Measurements from ENCODE around the gene RCOR1. TPM values are rescaled to one million over a fixed set of nuclear protein-coding genes. Genes with fewer than 3 reads are reported as not detected.

The RCOR1 gene
- polyA plus RNA-seq, 3 donors: 32.1 to 39.4 (median 32.3) TPM

DNA sequence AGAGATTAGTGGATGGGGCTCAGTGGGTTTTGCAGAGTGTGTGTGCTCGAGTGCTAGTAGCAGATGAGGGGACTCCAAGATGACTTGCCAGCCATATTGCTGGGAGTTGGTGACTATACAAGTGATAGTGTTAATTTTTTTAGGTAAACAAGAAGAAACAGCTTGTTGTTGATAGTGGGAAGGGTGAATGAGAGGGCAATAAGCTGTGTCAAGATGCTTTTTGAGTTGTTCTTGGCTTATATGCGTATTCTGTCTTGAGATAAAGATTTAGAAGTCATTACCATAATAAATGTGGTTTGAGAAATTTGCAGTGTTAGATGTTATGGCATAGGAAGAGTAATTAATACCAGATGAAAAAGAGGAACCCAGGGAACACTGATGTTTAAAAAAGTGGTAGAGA is 75.3 kb downstream of the RCOR1 start:
- no peak for DNase-seq (ENCODE audit: low read depth in 3 of 3, low spot score in 2 of 3)

DNA sequence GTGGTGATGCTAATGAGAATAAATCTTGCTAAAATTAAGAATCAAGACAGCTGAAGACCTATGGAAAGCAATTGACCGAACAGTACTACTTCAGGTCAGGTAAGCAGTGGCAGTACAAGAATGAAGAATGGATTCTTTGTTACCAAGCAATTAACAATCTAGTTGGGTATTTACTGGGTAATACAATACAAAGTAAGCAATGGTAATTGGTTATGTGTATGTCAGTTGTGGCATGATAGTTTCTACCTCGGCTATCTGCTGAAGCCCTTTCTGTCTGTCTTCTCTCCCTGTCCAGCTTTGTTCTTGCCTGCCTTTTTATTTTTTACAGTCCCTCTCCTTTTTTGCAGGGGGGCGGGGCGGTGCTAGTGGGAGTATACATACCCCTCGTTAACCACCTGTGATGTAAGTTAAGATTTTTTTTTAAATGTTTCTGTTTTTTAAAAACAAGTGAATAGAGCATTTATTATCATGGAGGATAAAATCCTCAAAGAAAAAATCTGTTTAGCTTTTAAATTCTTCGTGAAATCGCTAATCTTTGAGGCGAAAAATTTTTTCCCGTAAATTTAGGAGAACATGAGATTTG is 75.9 kb downstream of the RCOR1 start:
- no peak for DNase-seq (ENCODE audit: low read depth in 3 of 3, low spot score in 2 of 3)

DNA sequence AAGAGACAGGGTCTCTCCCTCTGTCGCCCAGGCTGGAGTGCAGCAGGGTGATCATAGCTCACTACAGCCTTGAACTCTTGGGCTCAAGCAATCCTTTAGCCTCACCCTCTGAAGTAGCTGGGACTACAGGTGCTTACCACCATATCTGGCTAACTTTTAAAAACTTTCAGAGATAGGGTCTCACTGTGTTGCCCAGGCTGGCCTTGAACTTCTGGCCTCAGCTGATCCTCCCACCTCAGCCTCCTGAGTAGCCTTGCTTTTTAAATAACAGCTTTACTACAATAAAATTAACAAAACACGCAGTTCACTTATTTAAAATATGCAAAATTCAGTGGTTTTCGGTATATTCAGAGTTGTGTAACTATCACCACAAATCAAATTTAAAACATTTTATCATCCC is 79.0 kb downstream of the RCOR1 start:
- no peak for DNase-seq (ENCODE audit: low read depth in 3 of 3, low spot score in 2 of 3)

DNA sequence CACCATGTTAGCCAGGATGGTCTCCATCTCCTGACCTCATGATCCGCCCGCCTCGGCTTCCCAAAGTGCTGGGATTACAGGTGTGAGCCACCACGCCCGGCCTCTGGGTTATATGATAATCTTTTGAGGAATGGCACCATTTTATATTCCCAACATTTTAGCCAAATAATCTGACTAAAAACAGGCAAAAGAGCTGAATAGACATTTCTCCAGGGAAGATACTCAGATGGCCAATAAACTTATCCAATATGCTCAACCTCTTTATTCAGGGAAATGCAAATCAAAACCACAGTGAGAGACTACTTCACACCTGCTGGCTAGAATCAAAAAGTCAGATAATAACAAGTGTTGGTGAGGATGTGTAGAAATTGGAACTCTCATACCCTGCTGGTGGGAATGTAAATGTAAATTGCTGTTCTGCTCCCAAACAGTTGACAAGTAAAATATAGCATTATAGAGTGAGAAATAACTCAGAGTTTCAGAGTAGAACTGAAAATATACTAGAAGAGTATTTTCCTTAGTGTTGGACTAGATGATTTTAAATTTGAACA is 80.0 kb downstream of the RCOR1 start:
- no peak for DNase-seq (ENCODE audit: low read depth in 3 of 3, low spot score in 2 of 3)

DNA sequence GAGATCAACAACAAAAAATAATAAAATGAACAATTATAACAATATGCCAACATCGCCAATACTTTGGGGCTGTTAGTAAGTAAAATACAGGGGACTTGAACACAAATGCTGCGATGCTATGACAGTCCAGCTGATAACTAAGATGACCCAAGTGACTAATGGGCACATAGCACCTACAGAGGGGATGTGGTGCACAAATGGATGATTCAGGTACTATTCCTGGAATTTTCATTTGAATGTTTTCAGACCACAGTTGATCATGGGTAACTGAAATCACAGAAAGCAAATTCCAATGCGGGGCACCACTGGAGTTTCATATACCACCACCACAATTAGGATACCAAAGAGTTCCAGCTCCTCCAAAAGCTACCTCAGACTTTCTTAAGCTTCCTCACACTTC is 82.9 kb downstream of the RCOR1 start:
- DNase-seq (ENCODE audit: low read depth in 3 of 3, low spot score in 2 of 3): no peak

DNA sequence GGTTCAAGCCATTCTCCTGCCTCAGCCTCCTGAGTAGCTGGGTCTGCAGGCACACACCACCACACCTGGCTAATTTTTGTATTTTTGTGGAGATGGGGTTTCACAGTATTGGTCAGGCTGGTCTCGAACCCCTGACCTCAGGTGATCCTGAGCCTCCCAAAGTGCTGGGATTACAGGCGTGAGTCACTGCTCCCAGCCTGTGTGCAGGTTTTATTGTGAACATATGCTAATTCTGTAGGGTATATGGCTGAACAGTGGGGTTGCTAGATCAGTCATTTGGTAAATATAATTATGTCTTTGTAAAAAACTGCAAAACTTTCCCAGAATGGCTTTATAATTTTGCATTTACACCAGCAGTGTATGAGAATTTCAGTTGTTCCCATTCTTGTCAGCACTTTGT is 85.9 kb downstream of the RCOR1 start:
- no peak for DNase-seq (ENCODE audit: low read depth in 3 of 3, low spot score in 2 of 3)

DNA sequence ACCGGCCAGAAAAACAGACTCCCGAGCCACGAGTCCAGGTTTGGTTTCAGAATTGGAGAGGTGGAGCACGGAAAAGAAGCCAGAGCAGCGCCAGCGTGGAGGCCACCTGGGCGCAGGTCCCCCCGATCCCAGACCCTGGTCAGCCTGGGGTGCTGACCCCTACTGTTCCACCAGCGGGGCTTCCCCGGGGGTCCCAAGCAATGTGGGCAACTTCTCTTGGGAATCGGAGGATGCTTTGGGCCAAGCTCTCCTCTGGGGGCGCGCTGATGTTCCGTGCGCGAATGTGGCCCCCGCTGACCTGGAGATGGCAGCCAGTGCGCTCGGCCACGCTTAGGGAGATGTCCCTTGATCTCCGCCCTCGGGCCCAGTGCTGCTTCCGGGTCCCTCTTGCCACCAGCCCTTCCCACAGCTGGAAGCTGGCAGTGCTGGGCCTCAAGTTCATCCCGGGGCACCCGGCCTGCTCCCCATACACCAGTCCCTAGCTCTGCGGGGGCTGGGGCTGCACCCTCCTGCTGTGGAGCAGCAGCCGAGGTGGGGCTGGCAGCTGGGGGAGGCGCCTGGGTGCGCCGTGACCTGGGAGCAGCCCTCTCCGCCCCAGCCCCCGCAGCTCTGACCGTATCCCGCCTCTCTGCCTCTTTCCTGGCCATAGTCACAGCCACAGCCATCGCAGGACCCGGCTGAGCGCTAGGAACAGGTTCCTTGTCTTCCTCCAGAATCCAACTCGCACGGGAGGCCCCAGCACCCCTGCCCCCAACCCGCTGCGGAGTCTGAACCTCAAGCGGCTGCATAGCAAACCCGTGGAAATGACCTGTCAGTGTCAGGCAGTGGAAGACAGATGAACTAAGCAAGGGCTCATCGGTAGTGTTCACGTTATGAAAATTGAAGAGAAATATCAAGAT is 91.2 kb downstream of the RCOR1 start:
- no peak for DNase-seq (ENCODE audit: low read depth in 3 of 3, low spot score in 2 of 3)

DNA sequence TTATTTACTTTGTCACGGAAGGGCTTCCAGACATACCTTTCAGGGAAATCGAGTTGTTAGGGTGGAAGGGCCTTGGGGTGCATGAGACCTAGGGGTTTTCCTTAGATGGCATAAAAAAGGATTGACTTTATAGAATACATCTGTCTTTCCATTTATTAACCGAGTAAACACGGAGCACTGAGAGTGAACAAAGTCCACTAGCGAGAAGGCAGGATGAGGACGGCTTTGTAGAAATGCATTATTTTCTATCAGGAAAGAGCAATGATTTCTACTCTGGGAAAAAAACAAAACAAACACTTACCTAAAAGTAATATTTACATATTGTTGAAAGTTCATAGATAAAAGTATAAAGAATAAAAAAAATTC is 91.8 kb downstream of the RCOR1 start:
- DNase-seq (ENCODE audit: low read depth in 3 of 3, low spot score in 2 of 3): no peak

DNA sequence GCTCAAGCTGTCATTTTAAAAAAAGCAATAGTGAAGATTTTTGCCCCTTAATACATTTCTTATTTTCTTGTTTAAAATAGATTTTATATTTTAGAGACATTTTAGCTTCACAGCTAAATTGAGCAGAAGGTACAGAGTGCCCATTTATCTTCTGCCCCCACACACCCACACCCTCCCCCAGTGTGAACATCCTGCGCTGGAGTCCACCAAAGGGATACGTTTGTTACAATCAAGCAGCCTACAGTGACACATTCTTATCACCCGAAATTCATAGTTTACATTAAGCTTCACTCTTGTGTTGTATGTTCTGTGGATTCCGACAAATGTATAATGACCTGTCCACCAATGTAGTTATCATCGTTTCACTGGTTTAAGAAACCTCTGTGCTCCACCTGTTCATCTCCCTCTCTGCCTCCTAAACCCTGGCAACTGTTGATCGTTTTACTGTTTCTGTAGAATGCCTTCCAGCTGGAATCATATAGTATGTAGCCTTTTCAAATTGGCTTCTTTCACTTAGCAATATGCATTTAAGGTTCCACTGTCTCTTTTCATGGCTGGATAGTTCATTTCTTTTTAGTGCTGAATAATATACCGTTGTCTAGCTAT is 93.8 kb downstream of the RCOR1 start:
- no peak for DNase-seq (ENCODE audit: low read depth in 3 of 3, low spot score in 2 of 3)

DNA sequence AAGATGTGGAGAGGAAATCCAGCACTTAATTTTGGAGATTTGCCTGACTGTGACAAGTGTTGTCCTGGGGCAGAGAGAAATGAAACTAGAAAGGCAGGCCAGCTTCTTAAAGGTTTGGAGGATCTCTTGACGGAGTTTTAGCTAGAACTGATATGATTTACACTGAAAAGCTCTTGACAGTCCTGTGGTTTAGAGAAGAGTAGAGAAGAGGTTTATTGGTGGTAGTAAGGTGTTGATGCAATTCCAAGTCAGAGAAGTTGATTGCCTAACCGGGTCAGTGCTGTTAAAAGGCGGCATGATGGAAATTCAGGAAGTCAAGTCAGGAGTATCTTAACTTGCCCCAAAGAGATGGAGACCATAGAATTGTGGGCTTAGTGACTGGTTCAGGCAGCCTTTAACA is 95.8 kb downstream of the RCOR1 start:
- no peak for DNase-seq (ENCODE audit: low read depth in 3 of 3, low spot score in 2 of 3)

DNA sequence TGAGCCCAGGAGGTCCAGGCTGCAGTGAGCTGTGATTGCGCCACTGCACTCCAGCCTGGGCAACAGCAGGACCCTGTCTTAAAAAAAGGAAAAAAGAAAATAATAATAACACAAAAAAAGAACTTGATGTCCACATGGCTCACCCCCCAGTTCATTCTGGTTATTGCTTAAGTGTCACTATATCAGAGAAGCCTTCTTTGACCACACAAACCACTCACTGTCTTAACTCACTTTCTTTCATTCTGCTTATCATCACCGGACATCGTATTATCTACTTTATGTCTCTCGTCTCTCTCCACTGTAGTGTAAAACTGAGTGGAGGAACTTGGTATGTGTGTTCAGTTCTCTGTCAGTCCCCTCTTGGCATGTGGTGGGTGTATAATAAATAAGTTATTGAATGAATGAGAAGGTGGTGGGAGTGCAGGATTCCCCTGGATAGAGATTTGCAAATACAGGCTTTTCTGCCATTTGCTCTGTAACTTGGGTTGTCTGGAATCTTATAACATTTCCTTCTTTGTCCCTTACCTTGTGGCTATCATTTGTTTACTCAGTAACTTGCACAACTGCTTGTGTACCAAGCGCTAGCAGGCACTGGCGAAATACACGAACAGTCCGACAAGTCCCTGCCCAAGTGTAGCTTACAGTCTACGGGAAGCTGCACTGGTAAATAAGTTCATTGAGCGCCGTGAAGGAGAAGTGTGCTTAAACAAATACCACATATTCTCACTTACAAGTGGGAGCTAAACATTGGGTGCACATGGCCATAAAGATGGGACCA is 98.2 kb downstream of the RCOR1 start:
- no peak for DNase-seq (ENCODE audit: low read depth in 3 of 3, low spot score in 2 of 3)

DNA sequence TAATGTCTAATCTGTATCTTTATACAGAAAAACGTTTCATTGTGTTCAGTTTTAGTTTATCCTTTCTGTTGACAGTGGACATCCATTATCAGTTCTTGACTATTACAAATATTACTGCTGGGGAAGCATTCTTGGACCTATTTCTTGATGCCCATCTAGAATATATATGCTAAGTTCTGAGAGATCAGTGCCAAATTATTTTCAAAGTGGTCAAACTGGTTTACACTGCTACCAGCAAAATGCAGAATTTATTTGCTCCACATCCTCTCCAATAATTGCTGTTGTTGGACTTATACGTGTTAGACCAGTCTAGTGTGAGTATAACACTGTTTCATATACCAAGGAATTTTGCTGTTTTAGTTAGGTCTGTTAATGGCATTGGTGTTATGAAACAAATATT is 99.3 kb downstream of the RCOR1 start:
- DNase-seq (ENCODE audit: low read depth in 3 of 3, low spot score in 2 of 3): no peak

DNA sequence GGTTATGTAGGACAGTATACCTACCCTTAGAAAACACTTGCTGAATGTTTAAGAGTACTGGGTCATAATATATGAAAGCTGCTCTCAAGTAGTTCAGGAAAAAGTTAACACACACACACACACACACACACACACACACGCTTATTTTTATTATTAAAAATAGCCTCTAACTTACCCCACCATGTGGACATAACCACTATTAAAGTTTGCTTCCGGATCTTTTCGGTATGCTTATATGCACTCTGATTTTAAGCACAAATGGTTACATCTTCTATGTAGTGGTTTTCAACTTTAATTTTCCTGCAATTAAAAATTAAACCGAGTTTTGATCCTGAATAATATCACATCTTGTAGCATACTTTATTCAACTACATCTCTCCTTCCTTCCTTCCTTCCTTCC is 99.9 kb downstream of the RCOR1 start:
- DNase-seq (ENCODE audit: low read depth in 3 of 3, low spot score in 2 of 3): no peak

DNA sequence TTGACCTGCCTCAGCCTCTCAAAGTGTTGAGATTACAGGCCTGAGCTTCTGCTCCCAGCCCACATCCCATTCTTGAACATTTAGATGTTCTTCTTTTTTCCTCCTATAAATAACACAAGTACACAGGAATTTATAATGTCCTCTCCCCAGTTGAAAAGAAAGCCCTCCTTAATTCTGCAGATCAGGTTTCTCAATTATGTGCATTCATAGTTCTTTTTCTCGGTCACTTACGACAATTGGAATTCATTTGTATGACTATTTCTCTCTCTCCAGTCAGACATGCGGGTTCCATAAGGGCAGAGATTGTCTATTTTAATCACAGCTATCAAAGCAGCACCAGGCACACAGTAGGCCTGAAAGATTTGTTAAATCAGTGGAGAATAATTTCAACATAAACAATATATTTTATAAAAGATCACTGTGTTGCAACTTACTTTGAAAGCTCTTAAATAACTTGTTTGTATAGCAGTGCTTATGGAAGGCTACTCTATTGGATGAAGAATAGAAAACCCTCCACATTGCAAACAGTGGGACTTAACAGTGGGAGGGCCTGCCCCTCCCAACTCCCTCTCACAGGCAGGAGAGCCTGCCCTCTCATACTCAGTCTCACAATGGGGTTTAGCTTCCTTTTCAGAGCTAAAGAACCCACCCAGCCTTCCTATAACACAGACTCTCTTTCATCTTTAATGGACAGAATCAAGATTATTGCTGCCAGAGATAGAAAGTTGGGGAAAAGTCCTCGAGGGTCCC is 100.7 kb downstream of the RCOR1 start:
- no peak for DNase-seq (ENCODE audit: low read depth in 3 of 3, low spot score in 2 of 3)

DNA sequence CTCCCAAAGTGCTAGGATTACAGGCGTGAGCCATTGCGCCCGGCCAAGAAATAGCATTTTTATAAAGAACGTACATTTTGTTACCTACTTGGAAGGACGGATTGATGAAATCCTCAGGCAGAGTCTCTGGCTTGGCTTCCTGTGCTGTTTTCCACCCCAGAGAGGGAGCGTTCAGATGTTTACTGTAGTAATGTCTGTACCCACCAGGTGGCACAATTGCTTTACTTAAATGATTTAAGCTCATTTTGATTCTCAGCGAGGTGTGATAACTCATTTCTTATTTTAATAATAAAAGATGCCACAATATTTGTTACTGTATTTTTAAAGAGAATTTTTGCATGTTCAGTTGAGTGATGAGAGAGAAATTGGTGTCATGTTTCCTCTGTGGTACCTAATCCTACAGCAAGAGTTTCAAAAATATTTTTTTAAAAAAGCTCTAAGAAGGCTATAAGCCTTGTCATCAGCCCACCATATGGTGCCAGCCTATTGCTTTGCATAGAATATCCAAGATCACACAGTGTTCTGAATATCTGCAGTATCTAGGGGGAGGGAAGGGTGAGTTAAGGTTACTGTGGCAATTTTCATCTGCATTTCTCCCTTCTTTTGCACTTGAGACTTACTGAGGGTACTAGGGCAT is 102.2 kb downstream of the RCOR1 start:
- peak; percentile 58 to 64 (median 63) for DNase-seq (ENCODE audit: low read depth in 3 of 3, low spot score in 2 of 3)

DNA sequence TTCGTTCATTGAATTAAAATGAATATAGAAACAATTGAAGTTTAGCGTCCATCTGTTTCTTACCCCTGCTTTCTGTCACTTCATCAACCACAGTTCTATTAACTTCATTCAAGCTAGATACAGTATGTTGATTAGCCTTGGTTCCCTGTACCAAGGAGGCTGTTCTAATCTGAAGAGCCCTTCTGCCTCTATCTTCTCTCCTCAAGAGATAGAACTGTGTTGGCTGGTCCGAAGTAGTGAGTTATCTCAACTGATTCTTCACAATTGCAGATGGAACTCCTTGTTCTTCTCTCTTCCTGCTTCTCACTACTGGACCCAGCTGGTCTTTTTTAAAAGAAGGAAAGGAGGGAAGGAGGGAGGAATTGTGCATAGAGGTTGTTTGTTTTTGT is 102.7 kb downstream of the RCOR1 start:
- DNase-seq (ENCODE audit: low read depth in 3 of 3, low spot score in 2 of 3): no peak

DNA sequence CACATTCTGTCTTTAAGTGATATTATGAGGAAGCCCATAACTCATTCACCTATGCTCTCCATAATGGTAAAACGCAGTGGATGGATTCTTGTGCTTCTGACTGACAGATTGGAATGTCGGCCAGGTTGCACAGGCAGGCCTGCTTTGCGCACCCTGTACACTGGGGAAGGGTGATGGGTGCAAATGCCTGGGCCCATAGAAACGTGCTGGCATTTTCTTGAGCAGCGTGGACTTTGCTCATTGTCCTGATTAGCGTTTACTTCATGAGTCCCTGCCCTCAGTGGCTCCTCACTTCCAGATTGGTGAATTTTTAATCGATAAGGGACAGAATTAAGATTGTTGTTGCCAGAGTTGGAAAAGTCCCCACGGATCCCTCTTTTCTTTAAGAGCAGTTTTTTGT is 103.9 kb downstream of the RCOR1 start:
- no peak for DNase-seq (ENCODE audit: low read depth in 3 of 3, low spot score in 2 of 3)

DNA sequence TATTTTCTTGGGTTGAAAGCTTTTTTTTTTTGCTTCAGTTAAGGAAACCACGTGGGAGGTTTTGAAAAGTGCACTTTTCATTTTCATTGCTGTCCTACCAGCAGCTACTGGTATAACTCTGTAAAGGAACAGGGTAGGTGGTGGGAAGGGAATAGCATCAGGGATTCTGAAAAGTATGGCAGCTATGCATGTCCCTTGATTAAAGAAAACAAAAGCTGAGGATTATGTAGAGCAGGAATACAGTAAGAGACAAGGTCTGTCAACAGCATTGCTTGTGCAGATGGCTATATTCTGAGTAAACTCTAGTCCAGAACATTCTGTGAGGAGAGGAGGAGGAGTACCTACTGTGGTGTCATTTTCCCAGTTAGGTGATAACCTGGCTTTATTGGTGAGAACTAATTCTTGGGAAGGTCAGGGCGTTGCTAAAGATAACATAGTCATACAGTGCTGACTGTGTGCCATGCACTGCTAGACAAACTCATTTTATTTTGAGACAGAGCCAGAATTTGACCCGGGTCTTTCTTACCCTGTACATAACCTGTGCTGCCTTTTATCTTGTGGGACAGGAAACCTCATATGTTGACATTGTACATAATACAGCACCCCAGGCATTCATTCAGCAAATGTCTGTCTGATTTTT is 104.5 kb downstream of the RCOR1 start:
- no peak for DNase-seq (ENCODE audit: low read depth in 3 of 3, low spot score in 2 of 3)

DNA sequence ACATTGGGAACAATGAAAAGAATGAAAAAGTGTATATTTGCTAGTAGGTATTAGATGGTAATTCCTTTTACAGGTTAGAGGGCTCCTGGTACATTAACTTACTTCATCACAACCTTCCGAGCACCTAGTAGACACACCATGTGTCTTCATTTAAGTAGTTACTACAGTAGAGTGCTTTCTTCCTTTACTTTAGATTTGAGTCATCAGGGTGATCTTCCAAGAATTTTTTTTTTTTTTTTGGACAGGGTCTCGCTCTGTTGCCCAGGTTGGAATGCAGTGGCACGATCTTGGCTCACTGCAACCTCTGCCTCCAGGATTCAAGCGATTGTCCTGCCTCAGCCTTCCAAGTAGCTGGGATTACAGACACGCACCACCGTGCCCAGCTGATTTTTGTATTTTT is 105.1 kb downstream of the RCOR1 start:
- no peak for DNase-seq (ENCODE audit: low read depth in 3 of 3, low spot score in 2 of 3)
